Spleen (tissue), 11 donors: Measurements from ENCODE around the gene PLEKHO1. TPM values are rescaled to one million over a fixed set of nuclear protein-coding genes. Genes with fewer than 3 reads are reported as not detected.
"Not testable (repeated sequence)": the region's sequence is repeated elsewhere in the genome, so short reads cannot be mapped to it uniquely, and the experiment has no call there.

Experiments used
- DNase-seq: peaks from one replicate; pipeline ENCODE4 v3.0.0-alpha.2; 2020
- H3K27ac ChIP-seq, 8 donors: fragments of 200-600 bp; sonication (generic) in 7 of 8; 1 replicate in 4 of 8; 2 replicates in 4 of 8; pipeline versions ENCODE4 v1.5.0 to v1.8.0; 2016 to 2021; ENCODE audit warnings: inconsistent platforms in 4 of 8, mild to moderate bottlenecking in 4 of 8, moderate library complexity in 1 of 8
- H3K27me3 ChIP-seq, 7 donors: fragments of 200-600 bp; sonication (generic) in 6 of 7; replicated peaks in 1 of 7; 1 replicate in 4 of 7; 2 replicates in 3 of 7; pipeline versions ENCODE4 v1.5.0 to v1.8.0; 2016 to 2021; ENCODE audit warnings: inconsistent platforms in 3 of 7, mild to moderate bottlenecking in 1 of 7
- H3K36me3 ChIP-seq, 6 donors: fragments of 200-600 bp; sonication (generic) in 5 of 6; 1 replicate in 4 of 6; 2 replicates in 2 of 6; pipeline versions ENCODE4 v1.5.0 to v1.8.0; 2016 to 2021; ENCODE audit warnings: inconsistent platforms in 2 of 6
- H3K4me1 ChIP-seq, 6 donors: fragments of 200-600 bp; sonication (generic) in 5 of 6; 1 replicate in 3 of 6; 2 replicates in 3 of 6; pipeline versions ENCODE4 v1.5.0 to v1.8.0; 2016 to 2021; ENCODE audit warnings: inconsistent platforms in 3 of 6
- H3K4me3 ChIP-seq, 8 donors: fragments of 200-600 bp; sonication (generic) in 7 of 8; 1 replicate in 4 of 8; 2 replicates in 4 of 8; pipeline versions ENCODE4 v1.5.0 to v1.8.0; 2016 to 2021; ENCODE audit warnings: inconsistent platforms in 4 of 8, mild to moderate bottlenecking in 4 of 8, moderate library complexity in 2 of 8
- H3K9me3 ChIP-seq, 8 donors: fragments of 200-600 bp; sonication (generic) in 7 of 8; 1 replicate in 4 of 8; 2 replicates in 4 of 8; pipeline versions ENCODE4 v1.5.0 to v1.8.0; 2016 to 2021; ENCODE audit warnings: inconsistent platforms in 4 of 8
- CTCF ChIP-seq, 11 experiments: fragments of 200-600 bp in 7 of 11; fragments of 450-650 bp in 4 of 11; sonication (generic) in 4 of 11; IDR thresholded peaks in 8 of 11; conservative IDR thresholded peaks in 3 of 11; 1 replicate in 7 of 11; 2 replicates in 4 of 11; pipeline versions ENCODE4 v1.4.0 to v1.8.0; 2016 to 2021; ENCODE audit warnings: antibody characterized with exemption in 11 of 11, inconsistent platforms in 4 of 11, mild to moderate bottlenecking in 1 of 11
- POLR2A ChIP-seq, 3 donors: fragments of 450-650 bp; IDR thresholded peaks; one replicate each; pipeline ENCODE4 v1.5.1; 2017; ENCODE audit warnings: antibody characterized with exemption in 3 of 3, mild to moderate bottlenecking in 1 of 3
- POLR2AphosphoS5 ChIP-seq, 3 donors: sonication (generic); formaldehyde crosslinking; IDR thresholded peaks; one replicate each; pipeline ENCODE4 v1.5.1; 2017; ENCODE audit warnings: antibody characterized with exemption in 3 of 3
- WGBS, 5 donors: extraction: QIAGEN DNeasy Blood & Tissue Kit in 3 of 5; methylation state at CpG; one replicate each; pipeline versions ENCODE4 v1.1.5 to v1.1.7; 2013 to 2018; 5-methylcytosine and 5-hydroxymethylcytosine counted together
- intact Hi-C: fragments of 100-400 bp; cut with DNase I; formaldehyde crosslinking; loops from one replicate; pipeline ENCODE4 v1.15.0; 2023; ENCODE audit warnings: low total_unique reads
- polyA plus RNA-seq, 3 donors: library from polyadenylated mRNA; stranded (reverse); fragments of 200-250 nt; gene quantifications; one replicate each; pipeline ENCODE4 v1.2.1, GENCODE V29; 2013
- total RNA-seq, 7 donors: library from RNA; depleted of rRNA in 3 of 7; stranded (reverse); fragments of >200 nt in 3 of 7; fragmentation: NEBNext Ultra II Directional in 4 of 7; extraction: Animal tissue kit (Norgen Biotek cat#: 25700) in 4 of 7; gene quantifications; one replicate each; pipeline versions ENCODE4 v1.1.0 to v1.2.1, GENCODE V29; 2016 to 2021
- donor health status: healthy with polysubstance abuse.
- donor health status: DM: no; HTN: no; CAD: no; lungs with moderate emphysema.
- donor health status: DM: no; HTN: no; CAD: no.
- donor health status: Bipolar disorder and iron deficiency.
- donor health status: healthy.
- donor health status: DM: no; HTN: no; CAD: no.
- donor health status: DM: yes; HTN: yes; CAD: no.

Gene PLEKHO1
- total and polyA plus RNA-seq, 10 donors = 95.9 to 228 (median 129) TPM

GRCh38 chr1:150127464-150127863 is 22.3 kb upstream of the PLEKHO1 start:
- Histone ChIP-seq H3K36me3 (peaks cover 0 to 25% (median 0%) of the 10 kb centered on the region in 6 donors), H3K4me1 (peaks cover 0 to 11% (median 0%) of the 10 kb centered on the region in 6 donors), H3K27ac (no peak overlapping the region), H3K4me3 (no peak overlapping the region), H3K27me3 (no peaks in the 10 kb centered on the region), H3K9me3 (no peaks in the 10 kb centered on the region)
- TF ChIP-seq POLR2A (IDR thresholded peaks at IDR 0.05) (no peak), CTCF (IDR thresholded peaks at IDR 0.05 in 8 of 11, conservative IDR thresholded peaks at IDR 0.05 in 3 of 11) (no peak), POLR2AphosphoS5 (IDR thresholded peaks at IDR 0.05) (no peak)
- intact Hi-C loops = no loop called here
- no peak for DNase-seq

DNA sequence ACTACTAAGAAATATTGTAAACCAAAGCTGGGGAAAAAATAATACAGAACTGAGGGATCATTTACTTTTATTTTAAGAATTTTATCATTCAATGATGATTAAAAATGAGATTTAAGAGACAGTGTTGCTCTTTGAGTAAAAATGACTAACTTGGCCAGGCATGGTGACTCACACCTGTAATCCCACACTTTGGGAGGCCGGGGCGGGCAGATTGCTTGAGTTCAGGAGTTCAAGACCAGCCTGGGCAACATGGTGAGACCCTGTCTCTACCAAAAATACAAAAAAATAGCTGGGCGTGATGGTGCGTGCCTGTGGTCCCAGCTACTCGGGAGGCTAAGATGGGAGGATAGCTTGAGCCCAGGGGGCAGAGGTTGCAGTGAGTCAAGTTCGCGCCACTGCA is 21.8 kb upstream of the PLEKHO1 start:
- intact Hi-C loops = no loop called here
- Histone ChIP-seq H3K27ac (no peak overlapping the region), H3K9me3 (no peaks in the 10 kb centered on the region), H3K4me3 (no peak overlapping the region), H3K27me3 (no peaks in the 10 kb centered on the region), H3K36me3 (peaks cover 0 to 21% (median 0%) of the 10 kb centered on the region in 6 donors), H3K4me1 (peaks cover 0 to 11% (median 0%) of the 10 kb centered on the region in 6 donors)
- 90 to 98% (median 93%) methylated on average over 7 of the region's 7 CpGs for WGBS, 5 donors
- TF ChIP-seq POLR2AphosphoS5 (IDR thresholded peaks at IDR 0.05) (no peak), CTCF (IDR thresholded peaks at IDR 0.05 in 8 of 11, conservative IDR thresholded peaks at IDR 0.05 in 3 of 11) (no peak), POLR2A (IDR thresholded peaks at IDR 0.05) (no peak)
- DNase-seq = no peak

DNA sequence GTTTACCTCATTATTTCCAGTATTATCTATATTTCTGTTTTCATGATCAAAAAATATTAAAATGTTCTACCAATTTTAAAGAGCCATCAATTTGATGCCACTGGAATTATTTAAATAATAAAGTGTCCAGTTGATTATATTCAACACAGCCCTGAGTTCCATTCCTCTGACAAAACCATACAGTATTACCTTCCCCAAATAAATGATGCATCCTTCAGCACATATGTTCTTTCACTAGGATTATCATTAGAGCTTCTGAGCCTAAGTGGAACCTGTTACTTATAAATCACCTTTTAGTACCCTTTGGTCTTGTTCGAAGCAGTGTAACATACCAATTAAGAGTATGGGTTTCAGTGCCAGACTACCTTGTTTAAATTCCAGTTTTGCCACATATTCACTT is 17.3 kb upstream of the PLEKHO1 start:
- H3K4me1 ChIP-seq = peaks cover 0 to 6% (median 0%) of the 10 kb centered on the region in 6 donors
- whole genome bisulfite sequencing, 5 donors = 86 to 100% (median 97%) methylated on average over 1 of the region's 1 CpG
- intact Hi-C loops = no loop called here

DNA sequence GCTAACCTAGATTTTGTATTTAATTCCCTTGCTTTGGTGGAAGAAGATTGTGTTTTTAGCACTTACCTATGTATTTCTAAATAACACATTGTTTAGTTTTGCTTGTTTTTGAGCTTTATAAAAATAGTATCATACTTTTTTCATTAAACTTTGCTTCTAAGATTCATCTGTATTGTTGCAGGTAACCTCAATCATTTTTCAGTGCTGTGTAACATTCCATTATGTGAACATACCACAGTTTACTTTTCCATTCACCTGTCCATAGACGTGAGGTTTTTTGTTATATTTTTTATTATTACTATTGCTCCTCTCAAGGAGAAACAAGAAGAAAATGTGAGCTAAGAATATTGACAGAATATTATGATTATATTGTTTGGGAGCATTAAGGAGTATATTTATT is 15.2 kb upstream of the PLEKHO1 start:
- 87 to 100% (median 97%) methylated on average over 1 of the region's 1 CpG for WGBS, 5 donors
- H3K4me1 ChIP-seq = no peaks in the 10 kb centered on the region
- intact Hi-C loops = no loop called here
- TF ChIP-seq CTCF (IDR thresholded peaks at IDR 0.05 in 8 of 11, conservative IDR thresholded peaks at IDR 0.05 in 3 of 11) = no peak
- TF ChIP-seq POLR2AphosphoS5 (IDR thresholded peaks at IDR 0.05) = no peak
- peaks cover 0 to 24% (median 0%) of the 10 kb centered on the region in 6 donors for H3K36me3 ChIP-seq
- H3K27ac ChIP-seq = no peak overlapping the region
- no peak for DNase-seq
- H3K4me3 ChIP-seq = no peak overlapping the region
- H3K27me3 ChIP-seq = no peaks in the 10 kb centered on the region
- no peaks in the 10 kb centered on the region for H3K9me3 ChIP-seq

More for the DNA sequence above, 17.3 kb upstream of the PLEKHO1 start:
- TF ChIP-seq POLR2AphosphoS5 (IDR thresholded peaks at IDR 0.05) (no peak), POLR2A (IDR thresholded peaks at IDR 0.05) (no peak), CTCF (IDR thresholded peaks at IDR 0.05 in 8 of 11, conservative IDR thresholded peaks at IDR 0.05 in 3 of 11) (no peak)
- no peak for DNase-seq
- Histone ChIP-seq H3K9me3 (no peaks in the 10 kb centered on the region), H3K36me3 (peaks cover 0 to 32% (median 0%) of the 10 kb centered on the region in 6 donors), H3K4me3 (no peak overlapping the region), H3K27me3 (no peaks in the 10 kb centered on the region), H3K27ac (no peak overlapping the region)

DNA sequence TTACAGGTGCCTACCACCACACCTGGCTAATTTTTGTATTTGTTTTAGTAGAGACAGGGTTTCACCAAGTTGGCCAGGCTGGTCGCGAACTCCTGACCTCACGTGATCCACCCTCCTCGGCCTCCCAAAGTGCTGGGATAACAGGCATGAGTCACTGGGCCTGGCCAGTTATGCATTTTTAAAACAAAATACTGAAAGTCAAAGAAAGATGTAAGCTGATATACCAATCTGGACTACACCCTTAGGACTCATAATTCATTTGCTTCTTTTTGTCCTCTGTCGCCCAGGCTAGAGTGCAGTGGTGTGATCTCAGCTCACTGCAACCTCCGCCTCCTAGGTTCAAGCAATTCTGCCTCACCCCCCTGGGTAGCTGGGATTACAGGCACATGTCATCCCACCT is 14.3 kb upstream of the PLEKHO1 start:
- DNase-seq, H3K27me3 ChIP-seq, H3K4me3 ChIP-seq, H3K4me1 ChIP-seq, H3K27ac ChIP-seq, intact Hi-C loops, H3K9me3 ChIP-seq: not testable (repeated sequence)
- WGBS, 5 donors = 94 to 98% (median 98%) methylated on average over 6 of the region's 6 CpGs
- H3K36me3 ChIP-seq = peaks cover 0 to 20% (median 0%) of the 10 kb centered on the region in 6 donors
